HepG2 (cell line): ENCODE results near the gene PRSS53.

Experiments
- EZH2 ChIP-seq: conservative IDR thresholded peaks from 2 replicates; pipeline ENCODE4 v1.6.1; 2012; ENCODE audit warnings: mild to moderate bottlenecking, low read depth, low read length, moderate library complexity
- KMT2A ChIP-seq: sonication (generic); formaldehyde crosslinking; IDR thresholded peaks from 2 replicates; pipeline ENCODE4 v1.4.0; 2020; ENCODE audit warnings: missing genetic modification reagents
- KMT2B ChIP-seq: IDR thresholded peaks from 2 replicates; pipeline ENCODE4 v1.6.1; 2016; ENCODE audit warnings: missing genetic modification reagents, missing compliant biosample characterization
- NR2C2 ChIP-seq: sonication (generic); formaldehyde crosslinking; IDR thresholded peaks from 2 replicates; pipeline ENCODE4 v1.4.0; 2020; ENCODE audit warnings: missing genetic modification reagents, mild to moderate bottlenecking, moderate library complexity, borderline replicate concordance
- SIN3A ChIP-seq: IDR thresholded peaks from 2 replicates; pipeline ENCODE4 v1.6.1; 2011; ENCODE audit warnings: low read depth, mild to moderate bottlenecking, control low read depth, low read length, borderline replicate concordance
- SNRNP70 ChIP-seq: fragments of 200-400 bp; formaldehyde crosslinking; IDR thresholded peaks from 2 replicates; pipeline ENCODE4 v1.6.1; 2017; ENCODE audit warnings: mild to moderate bottlenecking, low read depth, low read length, moderate library complexity
- ZBTB7A ChIP-seq: sonication (generic); formaldehyde crosslinking; IDR thresholded peaks from 2 replicates; pipeline ENCODE4 v1.8.0; 2022; ENCODE audit warnings: mild to moderate bottlenecking, missing genetic modification reagents
- ZNF317 ChIP-seq: sonication (generic); formaldehyde crosslinking; IDR thresholded peaks from 2 replicates; pipeline ENCODE4 v1.5.0; 2020; ENCODE audit warnings: mild to moderate bottlenecking, missing genetic modification reagents
- ZNF644 ChIP-seq: IDR thresholded peaks from 2 replicates; pipeline ENCODE4 v1.6.1; 2016; ENCODE audit warnings: low read depth
- ZNF780A ChIP-seq: sonication (generic); formaldehyde crosslinking; IDR thresholded peaks from 2 replicates; pipeline ENCODE4 v1.8.0; 2022; ENCODE audit warnings: mild to moderate bottlenecking, missing genetic modification reagents, moderate library complexity
- TF ChIP-seq, protein P1 (sequence below): sonication (generic); formaldehyde crosslinking; conservative IDR thresholded peaks from 2 replicates; pipeline ENCODE4 v1.4.0; 2020; ENCODE audit warnings: missing genetic modification reagents

GRCh38 chr16:31120129-31120528 lies 31.4 kb upstream of the PRSS53 start:
- TF ChIP-seq, protein P1, sequence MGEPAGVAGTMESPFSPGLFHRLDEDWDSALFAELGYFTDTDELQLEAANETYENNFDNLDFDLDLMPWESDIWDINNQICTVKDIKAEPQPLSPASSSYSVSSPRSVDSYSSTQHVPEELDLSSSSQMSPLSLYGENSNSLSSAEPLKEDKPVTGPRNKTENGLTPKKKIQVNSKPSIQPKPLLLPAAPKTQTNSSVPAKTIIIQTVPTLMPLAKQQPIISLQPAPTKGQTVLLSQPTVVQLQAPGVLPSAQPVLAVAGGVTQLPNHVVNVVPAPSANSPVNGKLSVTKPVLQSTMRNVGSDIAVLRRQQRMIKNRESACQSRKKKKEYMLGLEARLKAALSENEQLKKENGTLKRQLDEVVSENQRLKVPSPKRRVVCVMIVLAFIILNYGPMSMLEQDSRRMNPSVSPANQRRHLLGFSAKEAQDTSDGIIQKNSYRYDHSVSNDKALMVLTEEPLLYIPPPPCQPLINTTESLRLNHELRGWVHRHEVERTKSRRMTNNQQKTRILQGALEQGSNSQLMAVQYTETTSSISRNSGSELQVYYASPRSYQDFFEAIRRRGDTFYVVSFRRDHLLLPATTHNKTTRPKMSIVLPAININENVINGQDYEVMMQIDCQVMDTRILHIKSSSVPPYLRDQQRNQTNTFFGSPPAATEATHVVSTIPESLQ: no peak
- TF ChIP-seq ZNF644 (CRISPR knock-in tag) (no peak), ZBTB7A (CRISPR knock-in tag) (no peak), KMT2A (CRISPR knock-in tag) (no peak), KMT2B (CRISPR knock-in tag) (no peak), SNRNP70 (no peak), EZH2 (no peak), SIN3A (no peak), ZNF780A (no peak), NR2C2 (CRISPR knock-in tag) (no peak), ZNF317 (CRISPR knock-in tag) (no peak)
